GM12873 (cell line): ENCODE measurements around the gene CCDC102A.

ENCODE experiments used
- TF ChIP-seq, protein P1 (sequence below): IDR thresholded peaks from 2 replicates; pipeline ENCODE4 v1.5.1; 2012; ENCODE audit warnings: low read depth, mild to moderate bottlenecking, moderate library complexity, low read length, control low read depth; ENCODE audit not compliant: insufficient read depth; ENCODE audit errors: missing control alignments

The CCDC102A gene

DNA sequence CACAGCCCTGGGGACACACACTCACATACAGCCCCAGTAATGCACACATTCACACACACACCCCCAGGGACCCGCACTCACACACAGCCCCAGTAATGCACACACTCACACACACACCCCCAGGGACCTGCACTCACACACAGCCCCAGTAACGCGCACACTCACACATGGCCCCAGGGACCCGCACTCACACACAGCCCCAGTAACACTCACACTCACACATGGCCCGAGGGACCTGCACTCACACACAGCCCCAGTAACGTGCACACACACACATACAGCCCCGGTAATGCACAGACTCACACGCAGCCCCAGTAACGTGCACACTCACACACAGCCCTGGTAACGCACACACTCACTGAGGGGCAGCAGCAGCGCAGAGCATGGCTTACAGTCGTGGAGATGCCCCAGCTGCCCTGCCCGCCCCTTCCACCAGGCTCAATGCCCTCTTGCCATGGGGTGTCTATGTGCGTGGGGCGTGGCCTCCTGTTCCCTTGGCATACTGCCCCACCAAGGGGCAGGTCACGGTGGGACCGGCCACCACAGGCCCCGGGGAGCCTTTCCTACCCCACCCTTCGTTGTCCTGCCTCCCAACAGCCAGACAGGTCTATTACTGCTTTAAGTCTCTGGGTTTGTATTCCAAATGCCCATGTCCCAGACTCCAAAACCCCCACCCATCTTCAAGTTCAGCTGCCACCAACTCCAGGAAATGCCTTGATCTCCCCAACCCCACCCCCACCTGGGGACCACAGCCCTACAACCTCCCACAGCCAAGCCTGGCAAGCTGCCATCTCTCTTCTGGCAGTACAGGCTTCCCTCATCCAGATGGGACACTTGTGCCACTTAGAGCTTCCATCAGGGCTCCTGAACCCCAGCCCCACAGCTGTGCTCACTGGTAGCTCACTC lies 2.7 kb downstream of the CCDC102A start:
- TF ChIP-seq, protein P1, sequence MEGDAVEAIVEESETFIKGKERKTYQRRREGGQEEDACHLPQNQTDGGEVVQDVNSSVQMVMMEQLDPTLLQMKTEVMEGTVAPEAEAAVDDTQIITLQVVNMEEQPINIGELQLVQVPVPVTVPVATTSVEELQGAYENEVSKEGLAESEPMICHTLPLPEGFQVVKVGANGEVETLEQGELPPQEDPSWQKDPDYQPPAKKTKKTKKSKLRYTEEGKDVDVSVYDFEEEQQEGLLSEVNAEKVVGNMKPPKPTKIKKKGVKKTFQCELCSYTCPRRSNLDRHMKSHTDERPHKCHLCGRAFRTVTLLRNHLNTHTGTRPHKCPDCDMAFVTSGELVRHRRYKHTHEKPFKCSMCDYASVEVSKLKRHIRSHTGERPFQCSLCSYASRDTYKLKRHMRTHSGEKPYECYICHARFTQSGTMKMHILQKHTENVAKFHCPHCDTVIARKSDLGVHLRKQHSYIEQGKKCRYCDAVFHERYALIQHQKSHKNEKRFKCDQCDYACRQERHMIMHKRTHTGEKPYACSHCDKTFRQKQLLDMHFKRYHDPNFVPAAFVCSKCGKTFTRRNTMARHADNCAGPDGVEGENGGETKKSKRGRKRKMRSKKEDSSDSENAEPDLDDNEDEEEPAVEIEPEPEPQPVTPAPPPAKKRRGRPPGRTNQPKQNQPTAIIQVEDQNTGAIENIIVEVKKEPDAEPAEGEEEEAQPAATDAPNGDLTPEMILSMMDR = no peak

DNA sequence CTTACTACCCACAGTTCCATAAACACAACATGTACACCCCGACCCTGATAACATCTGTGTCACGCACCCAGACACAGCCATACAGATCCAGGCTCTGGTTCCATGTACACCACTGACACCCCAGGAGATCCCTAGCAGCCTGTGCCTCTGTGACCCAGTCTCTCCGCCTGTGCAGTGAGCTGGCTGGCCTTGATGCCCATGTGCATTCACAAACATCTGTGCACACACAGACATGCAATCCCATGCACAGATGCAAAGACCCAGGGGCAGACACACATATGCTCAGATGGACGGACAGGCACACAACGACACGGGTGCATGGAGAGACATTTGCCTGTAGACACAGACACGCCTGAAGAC lies 4.1 kb downstream of the CCDC102A start:
- TF ChIP-seq, protein P1 = no peak

DNA sequence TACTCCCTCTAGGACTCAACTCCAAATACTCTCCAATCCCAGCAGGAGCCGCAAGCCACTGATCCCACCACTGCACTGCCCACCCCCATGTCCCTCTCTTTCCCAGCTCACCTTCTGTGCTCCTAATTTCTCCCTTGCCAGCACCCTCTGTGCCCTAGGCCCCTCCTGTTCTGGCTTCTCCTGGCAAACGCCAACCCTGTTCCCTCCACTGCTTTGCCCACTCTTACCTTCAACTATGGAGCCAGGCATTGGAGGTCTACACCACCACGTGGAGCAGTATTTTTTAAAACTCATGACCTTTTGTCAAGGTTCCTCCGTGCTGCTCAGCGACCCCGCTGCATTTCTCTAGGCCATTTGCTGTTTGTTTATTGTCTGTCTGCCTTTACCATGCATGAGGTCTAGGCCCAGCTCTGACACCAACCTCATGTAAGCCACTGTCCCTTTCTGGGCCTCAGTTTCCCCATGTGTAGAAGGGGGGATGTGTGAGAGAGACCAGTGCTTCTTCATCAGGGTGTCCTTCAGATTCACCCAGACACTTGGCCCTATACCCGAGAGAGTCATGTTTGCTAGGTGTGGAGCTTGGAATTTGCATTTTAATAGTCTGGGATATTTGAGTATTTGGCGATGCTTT lies 4.6 kb downstream of the CCDC102A start:
- TF ChIP-seq, protein P1 = no peak

DNA sequence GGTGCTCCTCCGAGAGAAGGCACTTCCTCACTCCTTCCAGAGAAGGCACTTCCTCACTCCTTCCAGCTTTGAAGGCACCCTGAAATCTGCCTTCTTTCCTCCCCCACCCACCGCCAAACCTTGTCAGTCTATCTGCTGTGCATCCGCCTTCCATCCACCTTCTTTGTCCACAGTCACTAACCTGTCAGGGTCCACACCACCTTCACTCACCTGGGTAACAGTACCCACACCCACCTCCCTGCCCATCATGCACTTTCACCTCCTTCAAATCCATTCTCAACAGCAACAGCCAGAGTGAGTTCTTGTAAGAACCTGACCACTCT lies 5.2 kb downstream of the CCDC102A start:
- TF ChIP-seq, protein P1 = no peak

DNA sequence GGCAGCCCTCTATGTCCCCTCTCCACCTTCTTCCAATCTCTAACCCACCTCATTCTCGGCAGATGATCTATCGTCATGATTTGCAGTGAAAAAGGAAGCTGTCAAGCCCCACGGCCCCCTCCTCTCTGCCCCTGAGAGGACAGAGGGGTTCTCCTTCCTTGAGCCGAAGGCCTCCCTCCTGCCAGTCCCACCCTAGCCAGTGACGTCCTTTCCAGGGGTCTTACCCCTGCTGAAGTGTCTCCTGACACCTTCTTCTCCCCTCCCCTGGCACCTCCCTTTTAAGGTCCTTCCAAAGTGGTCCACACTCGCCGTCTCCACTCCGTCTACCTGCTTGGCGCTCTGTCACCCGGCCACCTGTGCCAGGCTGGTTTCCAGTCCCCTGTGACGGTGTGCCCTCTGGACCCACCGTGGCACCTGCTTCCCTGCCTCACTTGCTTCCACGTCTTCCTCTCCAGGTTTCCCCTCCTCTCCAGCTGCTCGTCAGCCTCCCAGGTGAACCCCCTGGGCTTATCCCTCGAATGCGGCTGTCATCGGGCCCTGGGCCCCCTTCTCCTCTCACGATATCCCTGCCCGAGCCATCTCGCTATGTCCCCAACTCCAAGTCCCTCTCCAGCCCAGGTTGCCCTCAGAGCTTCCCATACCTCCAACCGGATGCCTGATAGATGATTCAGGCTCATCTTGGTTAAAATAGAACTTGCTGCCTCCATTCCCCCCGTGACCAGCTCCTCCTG lies 5.7 kb downstream of the CCDC102A start:
- TF ChIP-seq, protein P1 = no peak

- TF ChIP-seq, protein P1 = no peak
These were observed 6.3 kb downstream of the CCDC102A start for GRCh38 chr16:57530104-57530521.
